Measurements from ENCODE around the gene MDN1. TPM values are rescaled to one million over a fixed set of nuclear protein-coding genes. Genes with fewer than 3 reads are reported as not detected.

The MDN1 gene
- total and polyA plus RNA-seq, 2 of the 13 experiments (the other 11 are each of a cell fraction or from before 2014, with no cell fraction given): 18.8 to 52.9 TPM

DNA sequence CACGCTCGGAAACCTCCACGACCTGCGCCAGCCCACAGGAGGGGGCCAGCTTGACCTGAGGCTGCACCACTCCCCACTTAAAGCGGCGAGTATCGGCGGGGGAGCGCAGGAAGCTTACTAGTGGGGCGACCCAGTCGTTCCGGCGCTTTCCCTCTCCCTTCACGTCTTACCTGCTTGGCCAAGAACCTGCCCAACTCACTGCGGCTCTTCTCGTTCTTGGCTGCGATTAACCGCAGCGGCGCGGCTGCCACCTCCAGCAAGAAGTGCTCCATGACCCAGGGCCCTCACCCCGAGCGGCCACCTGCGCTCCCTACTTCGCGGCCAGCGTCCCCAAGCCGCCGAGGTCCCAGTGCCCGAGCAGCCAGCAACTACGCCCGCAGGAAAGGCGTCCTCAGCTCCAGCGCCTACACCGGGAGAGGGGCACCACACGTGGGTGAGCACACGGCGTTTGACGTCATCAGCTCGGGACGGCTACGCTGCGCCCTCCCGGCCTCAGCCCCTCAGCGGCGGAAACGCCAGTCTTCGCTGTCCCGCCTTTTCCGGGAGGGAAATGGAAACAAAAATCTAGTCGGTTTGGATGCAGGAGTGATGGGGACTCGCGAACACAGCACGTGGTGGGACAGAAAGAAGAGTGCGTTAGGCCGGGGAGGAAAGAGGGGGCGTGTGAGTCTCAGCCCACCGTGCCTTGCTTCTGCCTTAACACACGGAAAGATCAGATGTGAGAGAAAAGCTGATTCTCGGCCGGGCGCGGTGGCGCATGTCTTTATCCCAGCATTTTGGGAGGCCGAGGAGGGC, at the start of gene MDN1 (continued):
- TF ChIP-seq SNAPC4 (CRISPR knock-in tag; IDR thresholded peaks at IDR 0.05) (no peak), ZNF24 (IDR thresholded peaks at IDR 0.05) (no peak), MXD4 (CRISPR knock-in tag; IDR thresholded peaks at IDR 0.05) (peak; percentile 100), ESRRA (CRISPR knock-in tag; IDR thresholded peaks at IDR 0.05; ENCODE audit: low read depth) (no peak; the same call in 1 of the 2 replicates), ZFP37 (CRISPR knock-in tag; IDR thresholded peaks at IDR 0.05; ENCODE audit: borderline replicate concordance) (no peak), ZNF569 (CRISPR knock-in tag; IDR thresholded peaks at IDR 0.05; ENCODE audit: borderline replicate concordance) (no peak), NR2F6 (IDR thresholded peaks at IDR 0.05) (no peak), NR2F6 (CRISPR knock-in tag; IDR thresholded peaks at IDR 0.05) (peak; percentile 69), MAZ (IDR thresholded peaks at IDR 0.05; ENCODE audit: borderline replicate concordance, low read depth, low read length) (peak; percentile 71), MAZ (CRISPR knock-in tag; IDR thresholded peaks at IDR 0.05; ENCODE audit: low read depth) (peak; percentile 94), TBL1XR1 (IDR thresholded peaks at IDR 0.05; ENCODE audit: borderline replicate concordance, low read length, partially characterized antibody) (no peak), HMGXB4 (CRISPR knock-in tag; IDR thresholded peaks at IDR 0.05; ENCODE audit: borderline replicate concordance in 1 of 2, low read depth in 1 of 2) (peak; percentile 73 to 80; a peak in 3 of 4 replicates), KLF11 (CRISPR knock-in tag; IDR thresholded peaks at IDR 0.05) (peak; percentile 90; the same call in 1 of the 2 replicates), SKI (IDR thresholded peaks at IDR 0.05; ENCODE audit: partially characterized antibody) (no peak), POGZ (CRISPR knock-in tag; IDR thresholded peaks at IDR 0.05) (peak; percentile 91), ARNT2 (CRISPR knock-in tag; IDR thresholded peaks at IDR 0.05; ENCODE audit: low read depth) (peak; percentile 60; the same call in 1 of the 2 replicates), ZNF644 (CRISPR knock-in tag; IDR thresholded peaks at IDR 0.05; ENCODE audit: low read depth) (no peak), RFX1 (IDR thresholded peaks at IDR 0.05) (no peak)
- TF ChIP-seq, protein P1, sequence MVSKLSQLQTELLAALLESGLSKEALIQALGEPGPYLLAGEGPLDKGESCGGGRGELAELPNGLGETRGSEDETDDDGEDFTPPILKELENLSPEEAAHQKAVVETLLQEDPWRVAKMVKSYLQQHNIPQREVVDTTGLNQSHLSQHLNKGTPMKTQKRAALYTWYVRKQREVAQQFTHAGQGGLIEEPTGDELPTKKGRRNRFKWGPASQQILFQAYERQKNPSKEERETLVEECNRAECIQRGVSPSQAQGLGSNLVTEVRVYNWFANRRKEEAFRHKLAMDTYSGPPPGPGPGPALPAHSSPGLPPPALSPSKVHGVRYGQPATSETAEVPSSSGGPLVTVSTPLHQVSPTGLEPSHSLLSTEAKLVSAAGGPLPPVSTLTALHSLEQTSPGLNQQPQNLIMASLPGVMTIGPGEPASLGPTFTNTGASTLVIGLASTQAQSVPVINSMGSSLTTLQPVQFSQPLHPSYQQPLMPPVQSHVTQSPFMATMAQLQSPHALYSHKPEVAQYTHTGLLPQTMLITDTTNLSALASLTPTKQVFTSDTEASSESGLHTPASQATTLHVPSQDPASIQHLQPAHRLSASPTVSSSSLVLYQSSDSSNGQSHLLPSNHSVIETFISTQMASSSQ (IDR thresholded peaks at IDR 0.05; ENCODE audit: low read depth): no peak
- TF ChIP-seq, protein P1 (CRISPR knock-in tag; IDR thresholded peaks at IDR 0.05; ENCODE audit: borderline replicate concordance): peak; percentile 79

All from HepG2 (cell line).